ENCODE measurements around the gene ADK. TPM values are rescaled to one million over a fixed set of nuclear protein-coding genes. Genes with fewer than 3 reads are reported as not detected.

Gene ADK
- total RNA-seq, 4 donors from 2014 or later, result 15.3 to 23.3 (median 20.8) TPM

DNA sequence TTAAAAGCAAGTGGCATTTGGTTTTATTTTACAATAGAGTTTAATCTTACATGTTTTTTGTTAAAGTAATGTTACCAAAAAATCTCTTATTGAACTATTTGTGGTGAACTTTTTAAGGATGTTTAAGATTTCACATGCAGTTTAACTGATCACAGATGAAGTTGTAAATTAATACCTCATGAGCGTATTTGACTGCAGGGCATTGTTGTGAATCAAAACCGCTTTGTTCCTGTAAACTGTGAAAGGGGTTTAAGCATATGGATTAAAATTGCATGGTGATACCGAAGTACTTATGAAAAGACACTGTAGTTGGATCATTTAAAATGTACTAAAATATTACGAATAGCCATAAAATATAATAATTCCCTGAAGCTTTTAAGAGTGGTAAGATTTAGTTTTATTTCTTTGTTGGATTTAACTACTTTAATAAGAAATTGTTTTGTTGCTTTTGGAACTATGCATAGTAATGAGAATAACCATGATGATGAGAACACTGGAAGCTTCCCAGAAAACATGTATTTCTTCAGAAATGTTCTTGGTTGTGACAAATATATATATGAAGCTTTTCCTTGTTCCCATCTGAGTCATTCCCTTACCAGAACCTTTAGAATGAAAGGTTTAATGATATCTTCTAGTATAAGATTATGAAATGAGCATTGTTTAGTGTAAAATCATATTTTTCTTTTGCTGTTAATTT is 131.3 kb downstream of the ADK start:
- WGBS, 2 donors (ENCODE audit: low coverage in 1 of 2), result 90 to 97% methylated on average over 4 of the region's 4 CpGs
- Histone ChIP-seq H3K4me3 (no peak overlapping the region), H3K36me3 (no peaks in the 10 kb centered on the region), H3K27ac (no peak overlapping the region), H3K9me3 (no peaks in the 10 kb centered on the region), H3K4me1 (no peaks in the 10 kb centered on the region), H3K27me3 (no peaks in the 10 kb centered on the region)
- TF ChIP-seq, protein P1, sequence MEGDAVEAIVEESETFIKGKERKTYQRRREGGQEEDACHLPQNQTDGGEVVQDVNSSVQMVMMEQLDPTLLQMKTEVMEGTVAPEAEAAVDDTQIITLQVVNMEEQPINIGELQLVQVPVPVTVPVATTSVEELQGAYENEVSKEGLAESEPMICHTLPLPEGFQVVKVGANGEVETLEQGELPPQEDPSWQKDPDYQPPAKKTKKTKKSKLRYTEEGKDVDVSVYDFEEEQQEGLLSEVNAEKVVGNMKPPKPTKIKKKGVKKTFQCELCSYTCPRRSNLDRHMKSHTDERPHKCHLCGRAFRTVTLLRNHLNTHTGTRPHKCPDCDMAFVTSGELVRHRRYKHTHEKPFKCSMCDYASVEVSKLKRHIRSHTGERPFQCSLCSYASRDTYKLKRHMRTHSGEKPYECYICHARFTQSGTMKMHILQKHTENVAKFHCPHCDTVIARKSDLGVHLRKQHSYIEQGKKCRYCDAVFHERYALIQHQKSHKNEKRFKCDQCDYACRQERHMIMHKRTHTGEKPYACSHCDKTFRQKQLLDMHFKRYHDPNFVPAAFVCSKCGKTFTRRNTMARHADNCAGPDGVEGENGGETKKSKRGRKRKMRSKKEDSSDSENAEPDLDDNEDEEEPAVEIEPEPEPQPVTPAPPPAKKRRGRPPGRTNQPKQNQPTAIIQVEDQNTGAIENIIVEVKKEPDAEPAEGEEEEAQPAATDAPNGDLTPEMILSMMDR (IDR thresholded peaks at IDR 0.05), result no peak
- TF ChIP-seq POLR2AphosphoS5 (IDR thresholded peaks at IDR 0.05) (no peak), POLR2A (IDR thresholded peaks at IDR 0.05) (no peak), EP300 (IDR thresholded peaks at IDR 0.05) (no peak)
- no peak for ATAC-seq

GRCh38 chr10:74282848-74283210 is 131.8 kb downstream of the ADK start:
- TF ChIP-seq, protein P1 (IDR thresholded peaks at IDR 0.05), result no peak
- Histone ChIP-seq H3K27ac (no peak overlapping the region), H3K27me3 (no peaks in the 10 kb centered on the region), H3K4me3 (no peak overlapping the region), H3K9me3 (no peaks in the 10 kb centered on the region), H3K4me1 (no peaks in the 10 kb centered on the region), H3K36me3 (no peaks in the 10 kb centered on the region)
- WGBS, 2 donors (ENCODE audit: low coverage in 1 of 2), result 74 to 88% methylated on average over 2 of the region's 2 CpGs
- no peak for ATAC-seq

DNA sequence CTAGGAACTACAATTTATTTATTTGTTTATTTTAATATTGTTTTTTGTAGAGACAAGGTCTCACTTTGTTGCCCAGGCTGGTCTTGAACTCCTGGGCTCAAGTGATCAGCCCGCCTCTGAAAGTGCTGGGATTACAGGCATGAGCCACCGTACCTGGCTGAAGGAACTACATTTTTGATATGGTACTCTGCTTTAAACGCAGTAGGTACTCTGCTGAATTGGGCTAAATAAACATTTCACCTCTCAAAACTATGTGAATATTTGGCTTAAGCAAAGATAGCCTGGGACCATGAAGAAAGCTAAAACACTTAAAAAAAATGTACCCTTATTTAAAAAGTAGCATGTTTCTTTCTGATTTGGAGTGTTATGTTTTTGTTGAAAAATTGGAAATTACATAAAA is 138.2 kb downstream of the ADK start:
- peak overlapping the region; percentile 43 to 81 (median 80) for H3K27ac ChIP-seq
- H3K9me3 ChIP-seq, result no peaks in the 10 kb centered on the region

DNA sequence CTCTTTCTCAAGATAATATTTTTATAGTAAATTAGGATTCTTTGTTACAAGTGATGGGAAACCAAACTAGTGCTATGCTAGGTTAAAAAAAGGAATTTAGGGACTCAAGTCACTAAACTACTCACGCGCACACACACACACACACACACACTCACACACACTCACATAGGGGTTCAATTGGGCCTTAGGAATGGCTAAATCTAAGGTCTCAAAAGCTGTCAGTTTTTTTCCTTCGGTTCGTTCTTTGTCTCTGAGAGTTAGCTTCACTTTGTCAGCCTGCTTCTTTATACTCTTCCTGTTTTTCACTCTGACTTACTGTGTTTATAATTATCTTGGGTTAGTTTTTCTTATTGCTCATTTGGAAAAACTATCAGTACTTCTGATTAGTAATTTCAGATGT is 138.9 kb downstream of the ADK start:
- no peak for ATAC-seq
- TF ChIP-seq, protein P1 (IDR thresholded peaks at IDR 0.05), result no peak
- no peak for TF ChIP-seq POLR2AphosphoS5 (IDR thresholded peaks at IDR 0.05)
- no peak for TF ChIP-seq EP300 (IDR thresholded peaks at IDR 0.05)
- no peak for TF ChIP-seq POLR2A (IDR thresholded peaks at IDR 0.05)
- H3K27me3 ChIP-seq, result no peaks in the 10 kb centered on the region
- peaks cover 0 to 42% (median 0%) of the 10 kb centered on the region in 3 donors for H3K4me1 ChIP-seq
- H3K4me3 ChIP-seq, result peak overlapping the region; percentile 22 to 26
- no peaks in the 10 kb centered on the region for H3K36me3 ChIP-seq
- no peaks in the 10 kb centered on the region for H3K9me3 ChIP-seq
- peak overlapping the region; percentile 65 to 81 (median 80) for H3K27ac ChIP-seq
- 9 to 36% methylated on average over 4 of the region's 4 CpGs for WGBS, 2 donors (ENCODE audit: low coverage in 1 of 2)

More for the DNA sequence above, 138.2 kb downstream of the ADK start:
- Histone ChIP-seq H3K36me3 (no peaks in the 10 kb centered on the region), H3K27me3 (no peaks in the 10 kb centered on the region), H3K4me1 (peaks cover 0 to 35% (median 0%) of the 10 kb centered on the region in 3 donors), H3K4me3 (no peak overlapping the region)
- ATAC-seq, result no peak
- 20 to 66% methylated on average over 1 to 3 of the region's 3 CpGs for WGBS, 2 donors (ENCODE audit: low coverage in 1 of 2)
- TF ChIP-seq, protein P1 (IDR thresholded peaks at IDR 0.05), result no peak
- no peak for TF ChIP-seq POLR2AphosphoS5 (IDR thresholded peaks at IDR 0.05)
- TF ChIP-seq POLR2A (IDR thresholded peaks at IDR 0.05), result no peak
- no peak for TF ChIP-seq EP300 (IDR thresholded peaks at IDR 0.05)

- 40 to 43% methylated on average over 1 of the region's 1 CpG for WGBS, 2 donors (ENCODE audit: low coverage in 1 of 2)
- no peaks in the 10 kb centered on the region for H3K36me3 ChIP-seq
- peak overlapping the region; percentile 0 to 81 (median 80) for H3K27ac ChIP-seq
- H3K4me1 ChIP-seq, result peaks cover 0 to 42% (median 0%) of the 10 kb centered on the region in 3 donors
- no peak for TF ChIP-seq EP300 (IDR thresholded peaks at IDR 0.05)
- no peak for TF ChIP-seq POLR2A (IDR thresholded peaks at IDR 0.05)
- TF ChIP-seq POLR2AphosphoS5 (IDR thresholded peaks at IDR 0.05), result no peak
- TF ChIP-seq, protein P1 (IDR thresholded peaks at IDR 0.05), result no peak
- no peaks in the 10 kb centered on the region for H3K9me3 ChIP-seq
- no peak overlapping the region for H3K4me3 ChIP-seq
- no peak for ATAC-seq
- no peaks in the 10 kb centered on the region for H3K27me3 ChIP-seq
Observed at GRCh38 chr10:74290708-74291107, 139.7 kb downstream of the ADK start.

Data from gastroesophageal sphincter (tissue), 4 donors.